ENCODE results near the gene PRPF40B.

The PRPF40B gene

DNA sequence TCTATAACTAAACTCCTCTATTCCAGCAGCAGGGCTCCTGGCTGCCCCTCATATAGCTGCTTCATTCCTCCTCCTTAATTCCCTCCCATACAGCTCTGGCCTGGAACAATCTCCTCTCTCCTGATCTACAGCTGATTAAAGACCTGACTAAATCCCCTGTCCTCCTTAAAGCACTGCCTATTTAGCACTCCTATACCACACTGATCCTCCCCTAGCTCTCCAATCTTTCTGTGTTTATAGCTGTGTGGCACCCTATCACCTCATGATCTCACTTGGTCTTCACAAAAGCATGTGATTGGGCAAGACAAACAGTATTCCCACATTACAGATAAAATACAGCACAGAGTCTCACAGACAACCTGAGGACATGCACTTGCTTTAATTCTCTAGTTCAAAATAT is 66.4 kb downstream of the PRPF40B start:
- no peak for DNase-seq

DNA sequence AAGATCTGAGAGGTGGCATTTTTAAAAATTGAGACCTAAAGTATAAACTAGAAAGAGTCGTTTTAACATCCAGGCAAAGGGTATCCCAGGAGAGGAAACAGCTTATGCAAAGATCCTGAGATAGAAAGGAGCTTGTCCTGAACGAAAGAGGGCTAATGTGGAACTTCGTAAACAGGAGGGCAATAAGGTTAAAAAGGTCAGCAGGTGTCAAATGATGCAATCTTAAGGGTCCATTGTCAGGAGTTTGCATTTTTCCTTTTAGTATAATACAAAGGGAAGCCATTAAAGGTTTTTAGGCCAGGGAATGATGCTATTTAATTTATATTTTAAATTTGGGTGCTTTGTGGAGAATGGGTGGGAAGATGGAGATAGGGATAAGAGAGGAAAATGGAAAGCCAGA is 69.5 kb downstream of the PRPF40B start:
- no peak for DNase-seq

DNA sequence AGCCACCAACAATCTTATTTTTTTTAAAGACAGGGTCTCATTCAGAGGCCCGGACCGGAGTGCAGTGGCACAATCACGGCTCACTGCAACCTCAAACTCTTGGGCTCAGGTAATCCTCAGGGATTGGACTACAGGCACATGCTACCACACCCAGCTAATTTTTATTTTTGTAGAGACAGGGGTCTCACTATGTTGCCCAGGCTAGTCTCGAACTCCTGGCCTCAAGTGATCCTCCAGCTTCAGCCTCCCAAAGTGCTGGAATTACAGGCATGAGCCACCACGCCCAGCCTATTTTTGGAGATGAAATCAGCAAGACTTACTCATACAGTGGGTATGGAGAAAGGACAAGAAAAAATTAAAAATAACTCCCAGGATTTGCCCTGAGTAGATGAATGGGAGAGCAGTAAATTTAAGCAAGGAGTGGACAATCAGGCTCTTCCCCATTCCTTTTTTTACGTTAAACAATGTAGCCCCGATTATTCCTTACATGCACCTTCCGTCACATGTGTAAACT is 70.6 kb downstream of the PRPF40B start:
- DNase-seq: no peak
